ENCODE results near the gene TSPEAR. TPM values are rescaled to one million over a fixed set of nuclear protein-coding genes. Genes with fewer than 3 reads are reported as not detected.

The TSPEAR gene
- total and polyA plus RNA-seq, 12 donors: under 0.01 to 3.4 (median 1.0) TPM; not detected in 3

DNA sequence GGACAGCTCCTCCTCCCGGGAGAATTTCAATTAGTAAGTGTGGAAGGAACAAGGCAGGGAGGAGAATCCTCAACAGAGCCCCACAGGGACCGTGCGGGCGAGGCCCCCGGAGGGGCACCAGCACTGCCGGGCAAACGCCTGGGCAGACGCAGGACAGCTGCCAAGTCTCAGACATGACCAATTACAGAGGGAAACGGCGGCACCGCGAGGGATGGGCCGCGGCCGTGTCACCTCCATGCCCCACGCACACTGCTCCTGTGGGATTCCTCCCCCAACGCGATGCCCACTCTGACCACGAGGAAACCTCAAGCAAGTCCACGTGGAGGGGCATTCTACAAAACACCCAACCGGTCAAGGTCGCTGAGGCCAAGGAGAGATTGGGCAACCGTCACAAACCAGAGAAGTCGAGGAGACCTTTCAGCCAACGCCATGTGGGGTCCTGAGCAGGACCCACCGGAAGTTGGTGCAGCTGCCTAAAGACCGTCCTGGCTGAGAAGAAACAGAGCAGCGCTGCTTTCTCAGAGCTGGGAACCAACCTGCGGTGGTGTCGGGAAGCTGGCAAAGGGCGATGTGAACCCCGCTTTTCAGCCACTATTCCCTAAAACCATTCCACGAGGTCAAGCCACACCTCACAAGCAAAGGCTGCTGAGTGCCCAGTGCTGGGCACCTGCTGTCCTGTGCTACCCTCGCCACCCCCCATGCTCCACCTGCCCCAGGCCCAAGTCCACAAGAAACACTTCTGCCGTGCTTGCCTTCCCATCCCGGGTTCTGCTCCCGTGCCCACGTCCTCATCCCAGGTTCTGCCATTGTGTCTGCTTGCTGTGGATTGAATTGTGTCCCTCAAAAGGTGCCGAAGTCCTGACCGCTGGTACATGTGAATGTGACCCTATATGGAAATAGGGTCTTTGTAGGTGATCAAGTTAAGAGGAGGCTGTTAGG, 139.3 kb downstream of the TSPEAR start:
- Histone ChIP-seq H3K27ac (no peak overlapping the region), H3K27me3 (peaks cover 0 to 30% (median 0%) of the 10 kb centered on the region in 7 donors), H3K9me3 (peaks cover 0 to 27% (median 7%) of the 10 kb centered on the region in 11 donors), H3K4me1 (no peaks in the 10 kb centered on the region), H3K36me3 (no peaks in the 10 kb centered on the region), H3K4me3 (no peak overlapping the region)
- TF ChIP-seq, protein P1, sequence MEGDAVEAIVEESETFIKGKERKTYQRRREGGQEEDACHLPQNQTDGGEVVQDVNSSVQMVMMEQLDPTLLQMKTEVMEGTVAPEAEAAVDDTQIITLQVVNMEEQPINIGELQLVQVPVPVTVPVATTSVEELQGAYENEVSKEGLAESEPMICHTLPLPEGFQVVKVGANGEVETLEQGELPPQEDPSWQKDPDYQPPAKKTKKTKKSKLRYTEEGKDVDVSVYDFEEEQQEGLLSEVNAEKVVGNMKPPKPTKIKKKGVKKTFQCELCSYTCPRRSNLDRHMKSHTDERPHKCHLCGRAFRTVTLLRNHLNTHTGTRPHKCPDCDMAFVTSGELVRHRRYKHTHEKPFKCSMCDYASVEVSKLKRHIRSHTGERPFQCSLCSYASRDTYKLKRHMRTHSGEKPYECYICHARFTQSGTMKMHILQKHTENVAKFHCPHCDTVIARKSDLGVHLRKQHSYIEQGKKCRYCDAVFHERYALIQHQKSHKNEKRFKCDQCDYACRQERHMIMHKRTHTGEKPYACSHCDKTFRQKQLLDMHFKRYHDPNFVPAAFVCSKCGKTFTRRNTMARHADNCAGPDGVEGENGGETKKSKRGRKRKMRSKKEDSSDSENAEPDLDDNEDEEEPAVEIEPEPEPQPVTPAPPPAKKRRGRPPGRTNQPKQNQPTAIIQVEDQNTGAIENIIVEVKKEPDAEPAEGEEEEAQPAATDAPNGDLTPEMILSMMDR (IDR thresholded peaks at IDR 0.05): no peak
- DNase-seq: no peak
- 88 to 92% methylated on average over 40 of the region's 40 CpGs for WGBS, 2 donors
- no peak for ATAC-seq
- intact Hi-C loops (cut with DNase I): no loop called here

DNA sequence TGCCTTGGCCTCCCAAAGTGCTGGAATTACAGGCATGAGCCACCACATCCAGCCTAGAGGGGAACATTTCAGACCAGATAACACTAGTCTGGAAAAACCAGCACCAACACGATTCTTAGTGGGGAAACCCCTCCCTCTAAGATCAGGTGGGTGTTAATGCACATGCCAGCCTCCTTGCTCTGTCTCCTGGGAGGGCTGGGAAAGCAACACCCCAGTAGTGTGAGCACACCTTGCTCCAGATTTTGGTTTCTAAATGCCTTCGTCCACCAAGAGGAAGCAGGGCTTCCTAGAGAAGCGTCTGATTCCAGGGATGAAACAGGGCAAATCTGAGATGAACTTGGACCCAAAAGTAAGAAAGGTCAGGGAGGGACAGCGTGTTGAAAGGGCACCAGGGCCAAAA, 140.1 kb downstream of the TSPEAR start:
- no peak for ATAC-seq
- H3K27me3 ChIP-seq: peaks cover 0 to 30% (median 0%) of the 10 kb centered on the region in 7 donors
- no peaks in the 10 kb centered on the region for H3K4me1 ChIP-seq
- TF ChIP-seq, protein P1 (IDR thresholded peaks at IDR 0.05): no peak
- peaks cover 0 to 19% (median 0%) of the 10 kb centered on the region in 11 donors for H3K9me3 ChIP-seq
- H3K4me3 ChIP-seq: no peak overlapping the region
- intact Hi-C loops (cut with DNase I): no loop called here
- no peaks in the 10 kb centered on the region for H3K36me3 ChIP-seq
- no peak for DNase-seq
- WGBS, 2 donors: 64 to 72% methylated on average over 4 of the region's 4 CpGs
- H3K27ac ChIP-seq: no peak overlapping the region

DNA sequence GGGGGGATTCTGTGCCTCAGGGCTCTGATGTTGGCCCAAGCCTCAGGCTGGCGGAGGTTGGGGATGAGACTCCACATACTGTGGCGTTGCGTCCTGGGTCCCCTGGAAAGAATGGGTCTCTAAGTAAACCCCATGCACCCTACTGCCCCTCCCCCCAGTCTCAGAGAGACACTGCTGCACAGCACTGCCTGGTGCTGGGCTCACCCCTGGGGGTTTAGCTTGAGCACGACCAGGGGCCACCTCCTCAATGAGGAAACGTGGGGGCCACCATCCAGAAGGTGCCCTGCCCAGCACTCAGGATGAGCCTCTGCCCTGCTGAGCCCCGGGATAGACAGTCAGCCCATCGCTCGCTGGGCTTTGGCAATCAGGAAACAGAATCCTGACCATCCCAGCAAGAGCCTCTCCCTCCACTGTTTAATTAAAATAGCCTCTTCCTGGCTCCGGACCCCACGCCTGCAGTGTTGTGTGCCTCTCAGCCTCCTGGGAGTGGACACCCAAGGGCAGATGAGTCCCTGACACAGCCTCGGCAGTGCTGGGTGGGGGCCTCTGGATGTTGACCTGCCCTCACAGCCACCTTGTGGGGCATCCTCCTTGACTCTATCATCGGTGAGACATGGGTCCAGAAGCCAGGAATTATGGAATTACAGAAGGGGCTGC, 141.4 kb downstream of the TSPEAR start:
- peaks cover 0 to 26% (median 0%) of the 10 kb centered on the region in 7 donors for H3K27me3 ChIP-seq
- DNase-seq: no peak

More for the DNA sequence above, 141.4 kb downstream of the TSPEAR start:
- no peak overlapping the region for H3K4me3 ChIP-seq
- peaks cover 0 to 19% (median 0%) of the 10 kb centered on the region in 11 donors for H3K9me3 ChIP-seq
- intact Hi-C loops (cut with DNase I): no loop called here
- H3K27ac ChIP-seq: no peak overlapping the region
- H3K4me1 ChIP-seq: peaks cover 0 to 5% (median 0%) of the 10 kb centered on the region in 9 donors
- TF ChIP-seq, protein P1 (IDR thresholded peaks at IDR 0.05): no peak
- no peaks in the 10 kb centered on the region for H3K36me3 ChIP-seq
- ATAC-seq: no peak
- 76 to 77% methylated on average over 12 of the region's 12 CpGs for WGBS, 2 donors
